K562 (cell line): ENCODE data around the gene DDX54. TPM values are rescaled to one million over a fixed set of nuclear protein-coding genes. Genes with fewer than 3 reads are reported as not detected.

ENCODE experiments used
- ATAC-seq: fragments of 200-7000 bp; cut with Tn5 transposase; 3 replicates; pipeline ENCODE4 v1.9.1; 2020; ENCODE audit warnings: moderate library complexity
- BruUV-seq: library from RNA; stranded (reverse); fragments of 400-500 nt; replicated peaks from 2 replicates; lab custom pipeline; 2021; lab: Mats Ljungman, UMichigan
- CTCF ChIA-PET: fragments of 300-600 bp; formaldehyde crosslinking; extraction: SDS; loops from one replicate; lab custom pipeline; 2021; ENCODE audit warnings: low intra/inter-chr PET ratio; lab: Yijun Ruan, JAX
- POLR2A ChIA-PET: fragments of 300-600, 350-650 bp; sonication (Branson Sonifier 250); formaldehyde crosslinking; extraction: SDS; loops from one replicate; lab custom pipeline; 2021; ENCODE audit warnings: antibody characterized with exemption, inconsistent platforms; lab: Yijun Ruan, JAX
- DNase-seq, 4 experiments: peaks; one replicate each; pipeline versions ENCODE4 v3.0.0 to v3.0.0-alpha.2; 2011 to 2018; ENCODE audit warnings: low spot score in 3 of 4, mixed read lengths in 3 of 4; ENCODE audit errors: extremely low read depth in 1 of 4
- FAIRE-seq: peaks from 2 replicates; lab custom pipeline; 2011; peaks lifted over from hg19 to GRCh38; lab: Jason Lieb, UNC
- H2AFZ ChIP-seq: 2 replicates; pipeline ENCODE4 v1.6.0; 2011; ENCODE audit warnings: low read depth, low read length, control low read depth, inconsistent platforms
- H3K27ac ChIP-seq: fragments of 200-600 bp; 3 replicates; pipeline ENCODE4 v1.8.0; 2011; ENCODE audit warnings: low read depth, mild to moderate bottlenecking, control low read depth, inconsistent platforms, low read length, moderate library complexity, mixed read lengths; ENCODE audit errors: extremely low read depth
- H3K27me3 ChIP-seq, 2 experiments: fragments of 300-600 bp in 1 of 2; 2 replicates in 1 of 2; 3 replicates in 1 of 2; pipeline versions ENCODE4 v1.6.0 to v1.8.0; 2011; ENCODE audit warnings: inconsistent platforms in 2 of 2, low read length in 2 of 2, mild to moderate bottlenecking in 1 of 2, mixed read lengths in 1 of 2, moderate library complexity in 1 of 2; ENCODE audit not compliant: control insufficient read depth in 2 of 2, insufficient read depth in 2 of 2
- H3K36me3 ChIP-seq: fragments of 300-600 bp; 3 replicates; pipeline ENCODE4 v1.8.0; 2011; ENCODE audit warnings: mild to moderate bottlenecking, low read length, inconsistent platforms; ENCODE audit not compliant: control insufficient read depth, insufficient read depth
- H3K4me1 ChIP-seq, 2 experiments: fragments of 200-600 bp in 1 of 2; replicated peaks in 1 of 2; 2 replicates in 1 of 2; 3 replicates in 1 of 2; pipeline versions ENCODE4 v1.5.1 to v1.8.0; 2011; ENCODE audit warnings: inconsistent platforms in 2 of 2, low read length in 2 of 2, mild to moderate bottlenecking in 1 of 2, mixed read lengths in 1 of 2, moderate library complexity in 1 of 2; ENCODE audit not compliant: control insufficient read depth in 2 of 2, insufficient read depth in 2 of 2
- H3K4me2 ChIP-seq: 2 replicates; pipeline ENCODE4 v1.6.1; 2011; ENCODE audit warnings: low read length, control low read depth, inconsistent platforms, mixed read lengths; ENCODE audit not compliant: insufficient read depth
- H3K4me3 ChIP-seq: fragments of 200-600 bp; sonication (generic), shearing (Covaris generic); 2 replicates; pipeline ENCODE4 v1.5.1; 2016; ENCODE audit warnings: control low read depth, inconsistent platforms
- H3K79me2 ChIP-seq: fragments of 200-600 bp; 3 replicates; pipeline ENCODE4 v1.8.0; 2011; ENCODE audit warnings: low read length, inconsistent platforms; ENCODE audit not compliant: control insufficient read depth, insufficient read depth
- H3K9ac ChIP-seq, 2 experiments: 2 replicates each; pipeline versions ENCODE4 v1.6.0 to v1.6.1; 2011; ENCODE audit warnings: low read depth in 2 of 2, low read length in 2 of 2, control low read depth in 1 of 2, inconsistent platforms in 1 of 2, mild to moderate bottlenecking in 1 of 2, mixed read lengths in 1 of 2; ENCODE audit not compliant: insufficient read depth in 1 of 2
- H3K9me1 ChIP-seq: one replicate; pipeline ENCODE4 v1.6.0; 2011; ENCODE audit warnings: inconsistent platforms, mild to moderate bottlenecking, low read length, moderate library complexity; ENCODE audit not compliant: control insufficient read depth, insufficient read depth
- H3K9me3 ChIP-seq: replicated peaks from 2 replicates; pipeline ENCODE4 v1.5.1; 2011; ENCODE audit warnings: low read depth, low read length, inconsistent platforms; ENCODE audit not compliant: control insufficient read depth, insufficient read depth
- H4K20me1 ChIP-seq: replicated peaks from 2 replicates; pipeline ENCODE4 v1.6.1; 2011; ENCODE audit warnings: low read length, inconsistent platforms, mixed read lengths; ENCODE audit not compliant: control insufficient read depth, insufficient read depth
- MAZ ChIP-seq, 2 experiments: fragments of 450-650 bp in 1 of 2; sonication (generic) in 1 of 2; formaldehyde crosslinking; IDR thresholded peaks in 1 of 2; conservative IDR thresholded peaks in 1 of 2; 2 replicates each; pipeline versions ENCODE4 v1.4.0 to v1.5.0; 2020; ENCODE audit warnings: mild to moderate bottlenecking in 1 of 2, missing genetic modification reagents in 1 of 2
- OTX1 ChIP-seq: fragments of 450-650 bp; formaldehyde crosslinking; IDR thresholded peaks from 2 replicates; pipeline ENCODE4 v1.4.0; 2022; ENCODE audit warnings: mild to moderate bottlenecking
- ZNF146 ChIP-seq: IDR thresholded peaks from one replicate; pipeline ENCODE4 v1.6.1; 2018; ENCODE audit warnings: missing compliant biosample characterization; ENCODE audit not compliant: unreplicated experiment
- ZNF347 ChIP-seq: fragments of 450-650 bp; formaldehyde crosslinking; IDR thresholded peaks from 2 replicates; pipeline ENCODE4 v1.4.0; 2020; ENCODE audit warnings: low read depth, mild to moderate bottlenecking, moderate library complexity
- WGBS: fragments of 100-300 bp; shearing (Covaris generic); methylation state at CpG from one replicate; pipeline ENCODE4 v1.1.6; 2016; ENCODE audit warnings: low coverage, mixed read lengths; ENCODE audit not compliant: insufficient coverage; ENCODE audit errors: missing lambda C conversion rate; 5-methylcytosine and 5-hydroxymethylcytosine counted together
- in situ Hi-C: fragments of 300-500 bp; cut with MboI; formaldehyde crosslinking; loops from 4 replicates; pipeline ENCODE4 v1.15.0; 2018; ENCODE audit warnings: inconsistent platforms, mixed read lengths
- intact Hi-C: fragments of 100-400 bp; cut with micrococcal nuclease; formaldehyde crosslinking; loops from 2 replicates; pipeline ENCODE4 v1.14.2; 2022
- polyA plus RNA-seq, 8 experiments: library from polyadenylated mRNA; depleted of rRNA in 4 of 8; stranded (reverse) in 5 of 8; unstranded in 3 of 8; fragments of >200 nt; fragmentation: Nextera tagmentation in 2 of 8; fragmentation: Illumina TruSeq in 1 of 8; extraction: Ambion mirVana in 2 of 8; extraction: Trizol in 1 of 8; gene quantifications; 2 replicates each; pipeline versions ENCODE4 v1.2.1 to v1.2.3, GENCODE V29; 2011 to 2014; ENCODE audit warnings: inconsistent platforms in 1 of 8, missing spikeins in 1 of 8
- total RNA-seq, 7 experiments: library from RNA; depleted of rRNA in 6 of 7; stranded (reverse); fragments of >200 nt in 6 of 7; fragmentation: Illumina TruSeq in 2 of 7; extraction: Trizol in 2 of 7; gene quantifications; 2 replicates each; pipeline versions ENCODE4 v1.2.1 to v1.2.3, GENCODE V29; 2011 to 2021; ENCODE audit warnings: low replicate concordance in 1 of 7
- TF ChIP-seq, protein P1 (sequence below): IDR thresholded peaks from 3 replicates; pipeline ENCODE4 v1.6.1; 2011; ENCODE audit warnings: borderline replicate concordance, mild to moderate bottlenecking, moderate library complexity; ENCODE audit not compliant: insufficient read length; ENCODE audit errors: extremely low read depth

DDX54 gene
- total and polyA plus RNA-seq, 9 of the 15 experiments (the other 6 are each of a cell fraction or from before 2014, with no cell fraction given), result 1.4 to 135 (median 51.4) TPM

DNA sequence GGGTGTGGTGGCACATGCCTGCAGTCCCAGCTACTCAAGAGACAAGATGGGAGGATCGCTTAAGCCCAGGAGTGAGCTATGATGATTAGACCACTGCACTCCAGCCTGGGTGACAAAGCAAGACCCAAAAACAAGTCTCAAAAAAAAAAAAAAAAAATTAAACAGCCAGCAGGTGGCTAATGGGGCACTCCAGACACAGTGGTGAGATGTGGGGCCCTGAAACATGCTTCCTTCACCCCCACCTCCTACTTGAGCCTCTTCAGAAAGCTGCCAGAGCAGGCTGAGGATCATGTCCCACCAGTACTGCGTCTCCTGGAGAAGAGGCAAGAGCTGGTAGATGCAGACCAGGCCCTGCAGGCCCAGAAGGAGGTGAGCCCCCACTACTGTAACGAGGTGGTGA lies 33.6 kb downstream of the DDX54 start:
- peaks cover 20 to 32% of the 10 kb centered on the region in 2 experiments for H3K27me3 ChIP-seq
- H3K4me2 ChIP-seq, result no peak overlapping the region
- peaks cover 5 to 25% of the 10 kb centered on the region in 2 experiments; a peak in 3 of 5 replicates for H3K4me1 ChIP-seq
- TF ChIP-seq, protein P1, sequence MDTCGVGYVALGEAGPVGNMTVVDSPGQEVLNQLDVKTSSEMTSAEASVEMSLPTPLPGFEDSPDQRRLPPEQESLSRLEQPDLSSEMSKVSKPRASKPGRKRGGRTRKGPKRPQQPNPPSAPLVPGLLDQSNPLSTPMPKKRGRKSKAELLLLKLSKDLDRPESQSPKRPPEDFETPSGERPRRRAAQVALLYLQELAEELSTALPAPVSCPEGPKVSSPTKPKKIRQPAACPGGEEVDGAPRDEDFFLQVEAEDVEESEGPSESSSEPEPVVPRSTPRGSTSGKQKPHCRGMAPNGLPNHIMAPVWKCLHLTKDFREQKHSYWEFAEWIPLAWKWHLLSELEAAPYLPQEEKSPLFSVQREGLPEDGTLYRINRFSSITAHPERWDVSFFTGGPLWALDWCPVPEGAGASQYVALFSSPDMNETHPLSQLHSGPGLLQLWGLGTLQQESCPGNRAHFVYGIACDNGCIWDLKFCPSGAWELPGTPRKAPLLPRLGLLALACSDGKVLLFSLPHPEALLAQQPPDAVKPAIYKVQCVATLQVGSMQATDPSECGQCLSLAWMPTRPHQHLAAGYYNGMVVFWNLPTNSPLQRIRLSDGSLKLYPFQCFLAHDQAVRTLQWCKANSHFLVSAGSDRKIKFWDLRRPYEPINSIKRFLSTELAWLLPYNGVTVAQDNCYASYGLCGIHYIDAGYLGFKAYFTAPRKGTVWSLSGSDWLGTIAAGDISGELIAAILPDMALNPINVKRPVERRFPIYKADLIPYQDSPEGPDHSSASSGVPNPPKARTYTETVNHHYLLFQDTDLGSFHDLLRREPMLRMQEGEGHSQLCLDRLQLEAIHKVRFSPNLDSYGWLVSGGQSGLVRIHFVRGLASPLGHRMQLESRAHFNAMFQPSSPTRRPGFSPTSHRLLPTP, result no peak
- TF ChIP-seq OTX1 (no peak), ZNF347 (no peak), MAZ (CRISPR knock-in tag; conservative IDR thresholded peaks at IDR 0.05 in 1 of 2, IDR thresholded peaks at IDR 0.05 in 1 of 2) (no peak), ZNF146 (CRISPR knock-in tag) (no peak)
- TF ChIP-seq, all 486 proteins: peak for 0
- WGBS, result 0% methylated on average over 3 of the region's 3 CpGs
- in situ Hi-C loops (no loop called here), intact Hi-C loops (loop anchor here (5.0 kb wide), 1 partner anchor 159 kb away; no protein-coding TSS in a partner anchor)
- no peaks in the 10 kb centered on the region for H3K36me3 ChIP-seq
- no peaks in the 10 kb centered on the region for H3K79me2 ChIP-seq
- H3K9ac ChIP-seq, result no peak overlapping the region
- ChIA-PET CTCF (no interaction called here), POLR2A (interaction anchor here (0.6 kb wide), 1 partner anchor 11 kb away, joined by 3 read pairs; no protein-coding TSS in a partner anchor)
- no peak overlapping the region for H3K27ac ChIP-seq
- H3K4me3 ChIP-seq, result no peak overlapping the region
- no peak overlapping the region for H2AFZ ChIP-seq
- ATAC-seq (no peak), DNase-seq (no peak), FAIRE-seq (no peak)
- H3K9me3 ChIP-seq, result no peaks in the 10 kb centered on the region
- H4K20me1 ChIP-seq, result peaks cover 8% of the 10 kb centered on the region
- H3K9me1 ChIP-seq, result peaks cover 3% of the 10 kb centered on the region
- BruUV-seq, result no TSS peak
